ENCODE results near the gene HM13. TPM values are rescaled to one million over a fixed set of nuclear protein-coding genes. Genes with fewer than 3 reads are reported as not detected.

HM13 gene
- total and polyA plus RNA-seq, 9 of the 15 experiments (the other 6 are each of a cell fraction or from before 2014, with no cell fraction given), result 7.7 to 136 (median 74.5) TPM

GRCh38 chr20:31547017-31547675 is 32.9 kb downstream of the HM13 start (continued):
- TF ChIP-seq CEBPB (tag; IDR thresholded peaks at IDR 0.05) (no peak), ATF7 (IDR thresholded peaks at IDR 0.05) (peak; percentile 78), MLLT1 (IDR thresholded peaks at IDR 0.05) (no peak), ZNF140 (CRISPR knock-in tag; IDR thresholded peaks at IDR 0.05) (no peak), ZNF785 (CRISPR knock-in tag; IDR thresholded peaks at IDR 0.05) (no peak), ESRRA (IDR thresholded peaks at IDR 0.05; ENCODE audit: borderline replicate concordance, low read depth) (no peak), CAMTA2 (CRISPR knock-in tag; conservative IDR thresholded peaks at IDR 0.05) (no peak), ZNF253 (CRISPR knock-in tag; conservative IDR thresholded peaks at IDR 0.05) (no peak), NR0B1 (IDR thresholded peaks at IDR 0.05; ENCODE audit: partially characterized antibody) (no peak), NFATC3 (IDR thresholded peaks at IDR 0.05) (no peak), DDX20 (tag; IDR thresholded peaks at IDR 0.05; ENCODE audit: low read depth) (no peak), RBM17 (IDR thresholded peaks at IDR 0.05; ENCODE audit: borderline replicate concordance, low read depth, low read length) (no peak), NCOA1 (IDR thresholded peaks at IDR 0.05; ENCODE audit: low read depth) (peak; percentile 54; the same call in 1 of the 2 replicates), ZNF224 (CRISPR knock-in tag; IDR thresholded peaks at IDR 0.05) (no peak), NFYB (IDR thresholded peaks at IDR 0.05; ENCODE audit: extremely low read depth, insufficient read length) (no peak)
- TF ChIP-seq, protein P1, sequence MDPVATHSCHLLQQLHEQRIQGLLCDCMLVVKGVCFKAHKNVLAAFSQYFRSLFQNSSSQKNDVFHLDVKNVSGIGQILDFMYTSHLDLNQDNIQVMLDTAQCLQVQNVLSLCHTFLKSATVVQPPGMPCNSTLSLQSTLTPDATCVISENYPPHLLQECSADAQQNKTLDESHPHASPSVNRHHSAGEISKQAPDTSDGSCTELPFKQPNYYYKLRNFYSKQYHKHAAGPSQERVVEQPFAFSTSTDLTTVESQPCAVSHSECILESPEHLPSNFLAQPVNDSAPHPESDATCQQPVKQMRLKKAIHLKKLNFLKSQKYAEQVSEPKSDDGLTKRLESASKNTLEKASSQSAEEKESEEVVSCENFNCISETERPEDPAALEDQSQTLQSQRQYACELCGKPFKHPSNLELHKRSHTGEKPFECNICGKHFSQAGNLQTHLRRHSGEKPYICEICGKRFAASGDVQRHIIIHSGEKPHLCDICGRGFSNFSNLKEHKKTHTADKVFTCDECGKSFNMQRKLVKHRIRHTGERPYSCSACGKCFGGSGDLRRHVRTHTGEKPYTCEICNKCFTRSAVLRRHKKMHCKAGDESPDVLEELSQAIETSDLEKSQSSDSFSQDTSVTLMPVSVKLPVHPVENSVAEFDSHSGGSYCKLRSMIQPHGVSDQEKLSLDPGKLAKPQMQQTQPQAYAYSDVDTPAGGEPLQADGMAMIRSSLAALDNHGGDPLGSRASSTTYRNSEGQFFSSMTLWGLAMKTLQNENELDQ (CRISPR knock-in tag; IDR thresholded peaks at IDR 0.05; ENCODE audit: borderline replicate concordance), result no peak
